Retinal pigment epithelial cell (primary cell): ENCODE measurements around the gene GZMB.
"Not testable (repeated sequence)": the region's sequence is repeated elsewhere in the genome, so short reads cannot be mapped to it uniquely, and the experiment has no call there.

Experiments
- DNase-seq: peaks from one replicate; pipeline ENCODE4 v3.0.0-alpha.2; 2010; ENCODE audit warnings: low read depth
- H3K4me3 ChIP-seq: 2 replicates; pipeline ENCODE4 v1.5.1; 2011; ENCODE audit warnings: mild to moderate bottlenecking, low read length, control low read depth, moderate library complexity
- CTCF ChIP-seq: conservative IDR thresholded peaks from 2 replicates; pipeline ENCODE4 v1.5.1; 2011; ENCODE audit warnings: low read depth, low read length, control low read depth, inconsistent platforms

Gene GZMB

GRCh38 chr14:24664366-24664765 lies 30.4 kb upstream of the GZMB start:
- TF ChIP-seq CTCF, result no peak
- H3K4me3 ChIP-seq, result no peak overlapping the region
- no peak for DNase-seq

- no peak for TF ChIP-seq CTCF
- DNase-seq, result no peak
- no peak overlapping the region for H3K4me3 ChIP-seq
These were observed 28.8 kb upstream of the GZMB start for GRCh38 chr14:24662753-24663152.

- no peak for DNase-seq
- TF ChIP-seq CTCF, result no peak
- H3K4me3 ChIP-seq, result no peak overlapping the region
These were observed 26.1 kb upstream of the GZMB start for GRCh38 chr14:24659916-24660570.

GRCh38 chr14:24648361-24648760 lies 14.4 kb upstream of the GZMB start:
- H3K4me3 ChIP-seq, DNase-seq: not testable (repeated sequence)

GRCh38 chr14:24639905-24640304 lies 5.9 kb upstream of the GZMB start:
- no peak overlapping the region for H3K4me3 ChIP-seq
- DNase-seq, result no peak
- TF ChIP-seq CTCF, result no peak

GRCh38 chr14:24639270-24639669 lies 5.3 kb upstream of the GZMB start:
- no peak for TF ChIP-seq CTCF
- H3K4me3 ChIP-seq, result no peak overlapping the region
- no peak for DNase-seq

- no peak for TF ChIP-seq CTCF
- no peak overlapping the region for H3K4me3 ChIP-seq
- DNase-seq, result no peak
These were observed 637 bp downstream of the GZMB start for GRCh38 chr14:24633353-24633752.
